Measurements from ENCODE around the gene PIK3R6.
A peak's percentile ranks its signal among the peaks of the same experiment; 100 is the strongest.

Gene PIK3R6

DNA sequence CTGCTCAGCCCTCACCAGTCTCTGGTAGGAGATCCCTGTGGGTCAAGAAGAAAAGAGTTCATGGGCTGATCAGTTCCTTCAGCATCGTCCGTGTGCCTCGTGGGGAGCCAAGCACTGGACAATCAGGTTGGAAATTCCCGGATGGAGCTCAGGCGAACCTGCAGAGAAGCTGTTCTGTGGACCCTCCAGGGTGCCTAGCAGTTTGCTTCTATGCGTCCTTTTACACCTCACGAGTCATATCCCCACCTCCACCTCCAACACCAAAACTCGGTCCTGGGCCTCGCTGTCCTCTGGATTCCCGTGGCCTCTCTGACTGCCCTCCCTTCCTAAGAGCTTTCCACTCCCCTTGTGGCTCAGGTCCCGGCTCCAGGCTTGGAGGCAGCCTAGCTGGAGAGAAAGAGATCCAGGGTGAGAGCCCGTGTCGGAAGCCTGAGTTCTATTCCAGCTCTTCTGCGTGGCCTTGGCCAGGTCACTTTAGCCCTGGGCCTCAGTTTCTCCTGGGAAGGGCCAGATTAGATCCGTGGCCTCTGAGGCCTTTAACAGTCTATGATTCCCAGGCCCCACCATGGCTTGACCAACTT lies 26.2 kb upstream of the PIK3R6 start:
- DNase-seq, result peak in 1 of 2 donors; percentile 10

DNA sequence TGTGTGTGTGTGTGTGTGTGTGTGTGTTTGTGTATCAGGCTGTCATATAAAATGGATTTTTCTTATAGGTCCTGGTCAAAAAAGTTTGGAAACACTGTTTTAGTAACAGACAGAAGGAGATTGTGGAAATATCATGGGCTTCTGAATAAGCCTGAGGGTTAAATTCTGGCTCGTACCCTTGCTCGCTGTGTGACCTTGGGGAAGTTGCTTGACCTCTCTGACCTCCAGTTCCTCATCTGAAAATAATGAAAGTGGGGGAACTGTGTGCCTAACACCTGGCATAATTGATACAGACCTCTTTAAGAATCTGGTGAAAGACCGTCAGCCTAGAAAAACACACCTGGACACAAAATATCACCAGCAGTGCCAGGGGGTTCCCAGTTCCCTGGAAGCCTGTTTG lies 25.6 kb upstream of the PIK3R6 start:
- DNase-seq, result no peak

DNA sequence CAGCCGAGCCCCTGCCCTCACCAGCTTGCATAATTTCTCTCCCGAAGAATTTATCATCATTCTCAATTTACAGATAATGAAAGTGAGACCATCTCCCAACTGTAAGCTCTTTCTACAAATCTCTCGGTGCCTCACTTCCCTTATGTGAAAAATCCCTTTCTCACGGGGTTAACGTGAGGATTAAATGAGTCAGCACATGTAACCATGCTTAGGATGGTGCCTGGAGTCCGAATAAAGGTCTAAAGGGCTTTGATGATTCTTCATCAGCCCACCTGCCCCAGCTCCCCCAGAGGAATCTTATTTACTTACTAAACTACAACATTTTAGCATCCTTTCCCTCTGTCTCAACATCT lies 24.8 kb upstream of the PIK3R6 start:
- no peak for DNase-seq

DNA sequence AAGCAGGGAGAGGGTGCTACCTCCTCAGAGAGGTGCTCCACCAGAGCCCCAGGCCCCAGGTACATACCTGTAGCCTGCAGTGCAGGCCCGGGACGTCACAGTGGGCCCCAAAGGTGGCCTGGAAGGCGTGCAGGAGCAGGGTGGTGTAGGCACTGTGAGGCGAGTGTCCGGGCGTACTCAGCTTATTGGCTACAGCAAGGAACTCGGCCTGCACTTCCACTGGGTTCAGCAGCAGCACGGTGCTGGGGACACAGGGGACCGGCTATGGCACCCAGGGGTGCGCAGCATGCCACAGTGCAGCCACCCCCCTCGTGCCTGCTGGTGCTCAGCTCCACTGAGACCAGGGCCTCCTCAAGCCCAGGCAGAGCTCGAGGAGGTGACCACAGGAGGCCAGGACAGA lies 23.2 kb upstream of the PIK3R6 start:
- no peak for DNase-seq

DNA sequence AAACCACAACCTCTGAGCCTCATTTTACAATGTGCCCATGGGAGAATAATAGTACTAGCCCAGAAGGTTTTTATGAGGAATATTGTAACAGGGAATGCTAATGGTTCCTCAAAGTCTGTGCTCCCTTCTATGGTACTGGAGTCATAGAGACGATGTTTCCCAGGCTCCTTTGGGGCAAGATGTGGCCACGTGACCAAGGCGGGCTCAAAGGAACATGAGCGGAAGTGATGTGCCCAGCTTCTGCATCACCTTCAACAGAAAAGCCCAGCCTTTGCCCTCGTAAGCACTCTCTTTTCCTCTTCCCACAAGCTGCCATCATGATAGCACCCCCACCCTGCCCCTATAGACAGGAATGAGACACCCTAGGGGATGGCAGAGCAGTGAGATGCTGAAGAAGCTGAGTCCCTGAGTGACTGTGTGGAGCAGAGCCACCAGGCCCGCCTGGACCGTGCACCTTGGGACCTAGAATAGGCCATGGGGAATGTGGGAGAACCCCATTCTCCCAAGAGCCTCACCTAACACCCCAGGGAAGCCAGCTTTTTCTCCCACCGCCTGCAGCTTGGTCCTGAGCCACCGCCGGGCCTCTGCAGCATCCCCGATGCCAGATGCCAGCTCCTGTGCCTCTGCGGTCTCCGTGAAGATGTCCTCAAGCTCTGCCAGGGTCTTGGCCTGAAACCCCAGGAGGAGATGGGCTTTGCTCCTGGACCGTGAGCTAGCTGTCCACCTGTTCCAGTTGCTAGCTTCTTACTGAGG lies 22.2 kb upstream of the PIK3R6 start:
- no peak for DNase-seq

DNA sequence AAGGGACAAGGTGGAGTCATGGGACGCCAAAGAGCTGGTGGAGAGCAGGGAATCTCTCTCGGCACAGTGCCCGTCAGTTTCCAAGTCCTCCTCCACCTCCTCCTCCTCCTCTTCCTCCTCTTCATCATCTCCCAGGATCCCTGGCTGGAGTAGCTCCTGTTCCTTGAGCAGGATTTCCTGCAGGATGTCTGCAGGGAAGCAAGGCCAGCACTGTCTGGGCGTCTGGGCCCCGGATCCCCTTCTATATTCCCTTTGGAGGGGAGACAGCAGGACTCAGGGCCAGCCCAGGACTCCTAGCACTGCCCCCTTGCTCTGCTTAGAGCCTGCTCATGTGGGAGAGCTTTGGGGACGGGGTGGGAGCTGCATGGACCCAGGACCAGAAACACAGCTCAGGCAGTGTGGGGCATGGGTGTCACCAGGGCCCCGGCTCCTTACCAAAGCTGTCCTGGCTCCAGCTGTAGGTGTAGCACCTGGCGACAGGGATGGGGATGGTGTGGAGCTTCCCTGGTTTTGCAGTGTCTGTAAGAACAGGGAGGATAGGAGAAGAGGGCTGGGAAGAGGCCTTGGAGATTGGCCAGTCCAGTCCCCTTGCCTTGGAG lies 21.3 kb upstream of the PIK3R6 start:
- no peak for DNase-seq

DNA sequence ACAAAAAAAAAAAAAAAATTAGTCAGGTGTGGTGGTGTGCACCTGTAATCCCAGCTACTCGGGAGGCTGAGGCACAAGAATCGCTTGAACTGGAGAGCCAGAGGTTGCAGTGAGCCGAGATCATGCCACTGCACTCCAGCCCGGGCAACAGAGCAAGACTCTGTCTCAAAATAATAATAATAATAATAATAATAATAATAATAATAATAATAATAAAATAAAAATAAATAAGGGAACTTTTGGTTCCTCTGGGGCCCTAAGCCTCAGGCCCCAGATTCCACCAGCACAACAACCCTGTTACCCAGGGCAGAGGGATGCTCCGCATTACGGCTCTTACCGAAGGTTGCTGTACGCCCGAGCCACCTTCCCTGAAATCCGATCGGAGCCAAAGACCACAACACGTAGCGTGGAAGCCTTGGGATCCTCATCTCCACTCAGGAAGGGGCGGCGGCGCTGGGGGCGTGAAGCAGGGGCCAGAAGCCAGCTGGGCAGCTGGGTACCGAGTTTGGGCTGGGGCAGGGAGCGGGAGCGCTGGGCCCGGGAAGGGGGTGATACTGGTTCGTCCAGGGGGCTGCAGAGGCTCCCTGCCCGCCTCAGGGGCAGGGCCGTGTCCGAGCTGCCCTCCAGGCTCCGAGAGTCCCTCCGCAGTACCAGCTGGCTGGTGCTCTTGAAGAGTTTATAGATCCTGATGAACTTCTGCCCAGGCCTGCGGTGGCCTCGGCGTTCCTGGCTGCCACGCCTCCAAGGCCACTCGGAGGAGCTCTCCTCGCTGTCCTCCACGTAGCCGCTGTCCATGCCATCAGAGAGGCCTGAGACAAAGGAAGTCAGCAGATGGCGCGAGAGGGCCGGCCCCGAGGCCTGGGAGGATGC lies 20.6 kb upstream of the PIK3R6 start:
- no peak for DNase-seq

DNA sequence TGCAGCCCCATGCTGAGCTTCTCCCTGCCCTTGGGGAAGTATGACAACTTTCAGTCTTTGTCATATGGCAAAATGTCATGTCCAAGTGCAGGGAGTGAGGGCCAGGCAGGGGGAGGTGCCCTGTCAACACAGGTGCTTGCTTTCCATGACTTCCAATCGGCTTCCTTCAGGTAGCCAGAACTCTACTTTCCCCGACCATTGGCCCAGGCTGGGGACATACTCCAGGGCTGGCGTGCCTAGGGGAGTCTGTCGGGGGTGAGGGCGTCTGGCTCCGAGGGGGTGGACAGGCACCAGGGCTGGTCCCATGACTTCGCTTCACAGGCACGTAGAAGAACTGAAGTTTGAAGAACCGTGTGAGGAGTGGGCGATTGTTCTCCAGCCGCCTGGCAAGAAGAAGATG lies 19.8 kb upstream of the PIK3R6 start:
- no peak for DNase-seq

DNA sequence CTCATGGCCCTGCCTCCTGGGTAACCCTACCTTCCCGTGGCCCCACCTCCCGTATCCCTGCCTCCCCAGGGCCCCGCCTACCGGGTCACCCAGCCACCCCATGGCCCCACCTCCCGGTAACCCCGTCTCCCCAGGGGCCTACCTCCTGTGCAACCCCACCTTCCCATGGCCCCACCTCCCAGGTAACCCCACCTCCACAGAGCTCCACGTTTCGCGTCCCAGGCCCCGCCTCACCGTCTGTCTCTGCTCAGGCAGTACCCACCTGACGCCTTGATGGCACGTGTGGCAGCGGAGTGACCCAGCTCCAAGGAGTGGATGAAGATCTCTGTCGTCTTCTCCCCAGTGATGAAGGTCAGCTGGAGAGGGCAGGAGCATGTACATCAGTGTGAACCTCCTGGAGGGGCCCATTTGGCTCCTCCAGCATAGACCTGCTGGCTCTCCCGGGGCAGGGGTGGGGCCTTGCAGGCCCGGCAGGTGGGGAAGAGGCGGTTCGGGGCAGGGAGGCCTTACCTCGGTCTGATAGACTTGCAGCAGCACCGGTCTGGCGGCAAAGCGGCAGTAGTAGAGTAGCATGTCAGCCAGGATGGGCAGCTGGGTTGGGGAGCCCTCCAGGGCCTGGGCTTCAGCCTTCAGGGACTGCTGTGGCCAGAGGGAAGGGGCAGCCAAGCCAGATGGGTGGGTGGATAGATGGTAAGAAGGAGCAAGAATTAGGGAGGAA lies 18.7 kb upstream of the PIK3R6 start:
- DNase-seq, result no peak

DNA sequence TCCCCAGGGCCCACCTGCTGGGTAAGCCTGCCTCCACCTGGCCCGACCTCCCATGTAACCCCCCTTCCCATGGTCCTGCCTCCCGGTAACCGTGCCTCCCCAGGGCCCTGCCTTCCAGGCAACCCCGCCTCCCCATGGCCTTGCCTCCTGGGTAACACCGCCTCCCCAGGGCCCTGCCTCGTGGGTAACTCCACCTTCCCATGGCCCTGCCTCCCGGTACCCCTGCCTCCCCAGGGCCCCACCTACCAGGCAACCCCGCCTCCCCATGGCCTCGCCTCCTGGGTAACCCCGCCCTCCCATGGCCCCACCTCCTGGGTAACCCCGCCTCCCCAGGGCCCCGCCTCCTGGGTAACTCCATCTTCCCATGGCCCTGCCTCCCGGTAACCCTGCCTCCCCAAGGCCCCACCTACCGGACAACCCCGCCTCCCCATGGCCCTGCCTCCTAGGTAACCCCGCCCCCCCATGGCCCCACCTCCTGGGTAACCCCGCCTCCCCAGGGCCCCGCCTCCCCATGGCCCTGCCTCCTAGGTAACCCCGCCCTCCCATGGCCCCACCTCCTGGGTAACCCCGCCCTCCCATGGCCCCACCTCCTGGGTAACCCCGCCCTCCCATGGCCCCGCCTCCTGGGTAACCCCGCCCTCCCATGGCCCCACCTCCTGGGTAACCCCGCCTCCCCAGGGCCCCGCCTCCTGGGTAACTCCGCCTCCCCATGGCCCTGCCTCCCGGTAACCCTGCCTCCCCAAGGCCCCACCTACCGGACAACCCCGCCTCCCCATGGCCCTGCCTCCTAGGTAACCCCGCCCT lies 17.9 kb upstream of the PIK3R6 start:
- peak; percentile 55 to 59 for DNase-seq

DNA sequence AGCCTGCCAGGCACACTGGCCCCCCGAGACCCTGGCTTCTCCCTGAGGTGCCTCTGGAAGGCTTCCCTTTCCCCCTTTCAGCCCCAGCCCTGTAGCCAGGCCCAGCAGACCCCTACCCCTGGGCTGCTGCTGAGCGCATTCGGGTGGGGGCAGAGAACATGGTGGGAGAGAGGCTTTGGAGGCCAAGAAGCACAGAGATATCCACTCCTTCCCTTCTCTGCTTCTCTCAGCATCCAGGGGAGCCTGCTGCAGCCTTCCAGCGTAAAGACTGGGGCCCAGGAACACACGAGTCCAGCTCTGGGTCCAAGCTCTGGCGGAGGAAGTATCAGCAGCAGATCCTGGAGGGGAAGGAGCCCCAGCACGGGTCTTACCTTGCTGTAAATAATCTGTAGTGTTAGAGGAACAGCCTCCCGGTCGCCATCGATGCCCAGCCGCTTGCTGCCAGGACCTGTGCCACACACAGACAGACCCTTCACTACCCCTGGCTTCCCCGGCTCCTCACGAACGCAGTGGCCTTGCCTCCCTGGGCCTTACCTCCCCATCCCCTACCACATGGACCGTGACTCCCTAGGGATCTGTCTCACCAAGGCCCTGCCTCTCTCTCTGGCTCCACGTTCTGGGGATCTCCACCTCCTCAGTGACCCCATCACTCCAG lies 17.0 kb upstream of the PIK3R6 start:
- no peak for DNase-seq

DNA sequence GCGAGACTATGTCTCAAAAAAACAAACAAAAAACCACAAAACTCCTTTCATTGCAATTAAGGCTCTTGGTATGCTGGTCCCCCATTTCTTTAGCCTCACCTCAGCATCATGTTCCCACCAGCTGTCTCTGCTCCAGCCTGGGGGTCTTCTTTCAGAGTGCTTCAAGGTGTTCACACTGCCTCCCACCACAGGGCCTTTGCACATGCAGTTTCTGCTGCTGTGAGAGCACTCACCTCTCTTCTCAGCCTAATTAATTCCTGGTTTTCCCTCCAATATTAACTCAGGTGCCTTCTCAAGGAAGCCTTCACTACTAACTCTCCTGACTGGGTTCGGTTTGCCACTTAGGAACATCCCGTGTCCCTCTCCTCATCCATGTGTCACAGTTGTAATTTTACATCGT lies 15.9 kb upstream of the PIK3R6 start:
- no peak for DNase-seq

DNA sequence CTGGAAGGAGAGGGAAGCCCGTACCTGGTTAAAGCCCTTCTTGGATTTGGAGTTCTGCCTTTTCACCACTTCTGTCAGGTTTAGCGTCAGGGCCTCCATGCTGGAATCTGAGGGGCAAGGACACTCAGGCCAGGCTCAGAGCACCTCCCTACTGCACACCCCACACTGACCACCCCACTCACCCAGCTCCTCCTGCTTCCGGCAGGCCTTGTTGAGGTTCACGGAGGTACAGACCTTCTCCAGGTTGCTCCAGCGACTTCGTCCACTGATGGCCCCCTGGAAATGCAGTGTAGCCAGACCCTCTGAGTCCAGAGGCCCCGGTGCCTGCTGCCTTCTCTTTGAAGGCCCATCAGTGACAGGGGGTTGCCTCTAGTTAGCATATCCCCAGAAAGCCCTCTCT lies 14.1 kb upstream of the PIK3R6 start:
- no peak for DNase-seq

DNA sequence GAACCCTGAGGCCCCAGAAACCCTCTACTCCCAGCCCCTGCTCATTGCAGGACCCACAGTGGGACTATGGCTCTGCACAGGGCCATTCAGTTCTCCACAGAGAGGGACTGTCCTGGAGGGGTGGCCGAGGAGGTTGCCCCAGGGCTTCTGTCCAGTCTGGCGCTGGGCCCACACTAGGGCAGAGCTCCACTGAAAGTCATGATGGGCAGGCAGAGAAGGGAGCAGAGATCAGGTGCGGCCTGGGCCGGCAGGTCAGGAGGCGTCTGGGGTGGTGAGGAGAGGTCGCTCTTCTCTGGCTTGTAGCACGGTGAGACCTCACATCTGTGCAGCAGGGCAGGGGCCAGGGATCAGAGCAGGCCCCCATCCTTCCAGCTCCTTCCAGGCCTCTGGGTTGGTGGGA lies 13.0 kb upstream of the PIK3R6 start:
- DNase-seq, result no peak

DNA sequence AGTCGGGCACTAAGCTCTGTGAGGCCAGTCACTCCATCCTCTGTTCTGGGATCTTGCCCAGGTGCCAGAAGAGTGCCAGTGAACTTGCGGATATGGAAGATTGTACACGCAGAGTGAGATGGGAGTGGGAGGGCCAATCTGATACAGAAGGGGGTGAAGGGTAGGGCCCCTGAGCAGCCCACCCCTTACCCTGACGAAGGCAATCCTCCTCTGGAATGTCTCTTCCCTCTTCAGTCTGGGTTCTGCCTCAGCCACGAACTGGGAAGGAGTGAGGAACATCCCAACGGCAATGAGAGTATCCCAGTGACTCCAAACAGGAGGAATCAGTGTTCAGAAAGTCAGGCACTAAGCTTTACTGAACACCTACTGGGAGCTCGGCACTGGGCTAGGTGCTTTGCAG lies 11.9 kb upstream of the PIK3R6 start:
- DNase-seq, result no peak

DNA sequence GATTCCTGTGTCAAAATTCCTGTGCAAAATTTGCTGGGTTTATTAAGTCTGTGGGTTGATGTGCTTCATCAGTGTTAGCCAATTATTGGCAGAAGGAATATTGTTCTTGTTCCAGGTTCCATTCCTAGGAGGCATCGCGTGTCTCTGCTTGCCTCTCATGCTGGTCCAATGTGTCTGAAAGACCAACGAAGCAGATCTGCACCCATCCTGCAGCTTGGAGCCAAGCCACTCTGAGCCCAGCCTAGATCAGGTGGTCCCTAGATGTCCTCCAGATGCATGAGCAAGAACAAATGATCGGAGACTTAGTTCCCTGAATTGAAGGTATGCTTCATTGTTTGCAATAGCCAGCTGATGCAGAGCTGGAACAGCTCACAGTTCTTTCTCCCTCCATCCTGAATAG lies 10.5 kb upstream of the PIK3R6 start:
- no peak for DNase-seq

DNA sequence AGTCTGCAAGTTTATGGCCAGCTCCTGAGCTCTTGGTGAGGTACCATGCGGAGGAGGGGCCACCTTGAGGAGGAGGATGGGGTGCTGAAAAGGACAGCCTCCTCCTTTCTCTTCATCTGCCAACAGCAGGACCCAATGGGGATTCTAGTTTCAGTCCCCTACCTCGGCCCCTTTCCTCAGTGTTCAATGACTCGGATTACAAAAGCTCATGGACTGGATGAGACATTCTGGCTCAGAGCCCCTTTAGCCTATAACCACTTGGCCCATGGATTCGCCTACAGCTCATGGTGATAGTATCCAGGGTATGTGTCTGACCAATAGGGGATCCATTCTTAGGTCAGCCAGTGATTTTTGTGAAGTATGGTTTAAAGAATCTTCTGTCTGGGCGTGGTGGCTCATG lies 8.5 kb upstream of the PIK3R6 start:
- DNase-seq, result no peak

DNA sequence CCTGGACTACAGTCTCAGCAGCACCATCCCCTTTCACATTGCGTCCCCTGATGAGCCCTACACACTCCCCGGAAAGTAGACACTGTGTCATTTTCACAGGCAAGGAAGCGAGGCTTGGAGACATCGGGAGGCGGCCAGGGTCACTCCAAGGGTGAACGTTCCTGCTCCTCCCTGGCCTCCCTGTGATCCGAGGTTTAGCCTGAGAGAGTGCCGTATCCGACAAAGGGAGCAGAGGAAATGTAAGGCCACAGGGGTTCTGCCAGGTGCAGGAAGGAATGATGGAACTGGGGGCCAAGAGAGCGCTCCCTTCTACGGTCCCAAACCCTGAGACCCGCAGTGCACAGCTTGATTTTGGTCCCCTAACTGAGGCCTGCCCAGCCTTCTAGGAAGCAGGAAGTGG lies 8.0 kb upstream of the PIK3R6 start:
- no peak for DNase-seq

DNA sequence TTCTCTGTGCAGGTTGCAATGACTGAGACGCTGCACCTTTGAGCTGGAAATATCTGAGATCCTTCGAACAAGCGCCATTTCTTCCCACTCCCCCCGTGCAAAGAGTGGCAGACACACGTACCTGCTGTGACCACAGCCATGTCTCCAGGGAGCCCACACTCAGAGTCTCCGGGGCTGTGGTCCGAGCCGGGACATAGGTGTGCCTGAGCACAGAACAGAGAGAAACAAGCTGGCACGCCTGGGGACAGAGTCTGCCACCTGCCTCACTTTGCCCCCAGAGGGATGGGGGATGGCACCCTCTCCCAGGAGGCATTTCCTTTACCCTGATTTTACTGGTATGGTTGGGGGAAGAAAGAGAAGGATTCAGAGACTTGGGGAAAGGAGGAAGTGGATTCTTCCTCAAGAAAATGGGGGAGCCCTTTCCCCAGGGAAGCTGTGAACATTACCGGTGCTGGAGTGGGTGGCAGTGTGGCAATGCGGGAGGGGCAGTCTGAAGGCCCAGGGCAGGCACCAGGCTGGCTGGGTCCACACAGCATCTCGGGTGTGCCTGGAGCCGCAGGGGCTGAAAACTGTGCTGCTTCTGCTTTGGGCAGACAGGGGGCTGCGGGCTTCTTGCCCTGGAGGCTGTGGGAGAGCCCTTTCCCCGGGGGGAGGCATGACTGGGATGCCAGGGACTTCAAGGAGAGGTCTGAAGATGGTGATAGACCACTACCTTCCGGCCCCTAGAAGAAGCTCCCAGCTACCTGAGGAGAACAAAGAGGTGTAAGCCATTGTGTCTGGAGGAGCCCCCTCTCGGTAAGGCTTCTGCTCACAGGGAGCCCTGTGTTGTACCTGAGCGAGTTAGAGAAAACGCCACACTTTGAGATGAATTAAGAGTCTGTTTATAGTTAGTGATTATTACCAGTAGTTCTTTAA lies 6.6 kb upstream of the PIK3R6 start:
- DNase-seq, result no peak

DNA sequence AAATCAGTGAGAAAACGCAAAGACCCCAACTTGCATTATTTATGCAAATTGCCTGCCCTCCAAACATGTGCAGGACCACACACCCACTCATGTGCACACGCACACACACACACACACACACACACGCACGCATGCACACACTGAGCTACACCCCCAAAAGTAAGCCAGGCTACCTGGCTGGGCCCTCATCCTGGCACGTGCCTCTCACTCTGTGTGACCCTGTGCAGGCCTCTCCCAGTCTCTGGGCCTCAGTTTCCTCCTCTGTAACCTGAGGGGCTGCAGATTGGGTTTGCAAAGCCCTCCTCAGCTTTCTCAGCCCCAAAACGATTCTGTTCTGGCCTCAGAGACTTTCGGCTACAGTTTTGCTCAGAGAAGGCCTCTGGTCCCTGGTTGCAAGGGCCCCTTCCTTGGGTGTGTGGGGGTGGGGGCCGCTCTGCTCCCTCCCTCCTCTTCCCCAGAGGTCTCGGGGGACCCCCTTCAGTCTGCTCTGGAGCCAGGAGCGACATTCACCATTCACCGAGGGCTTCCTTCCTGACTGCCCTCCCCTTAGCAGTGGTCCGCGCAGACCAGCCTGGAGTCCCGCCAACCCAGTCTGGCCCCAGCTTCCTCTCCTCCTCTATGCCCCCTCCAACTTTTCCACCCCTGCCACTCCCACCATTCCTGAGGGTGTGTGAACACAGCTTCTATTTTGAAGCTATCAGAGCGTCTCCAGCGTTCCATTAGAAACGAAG lies 5.4 kb upstream of the PIK3R6 start:
- no peak for DNase-seq

Data from CD4-positive, alpha-beta T cell treated with Interleukin-4 for 1 hour (primary cell).